Heart left ventricle (tissue), 16 donors: ENCODE data around the gene ZNF569. TPM values are rescaled to one million over a fixed set of nuclear protein-coding genes. Genes with fewer than 3 reads are reported as not detected.

Experiments
- ATAC-seq, 4 donors: fragments of 200-7000 bp; cut with Tn5 transposase; one replicate each; pipeline ENCODE4 v1.9.1; 2020 to 2022; ENCODE audit warnings: moderate library complexity in 4 of 4, mild to moderate bottlenecking in 3 of 4, moderate number of reproducible peaks in 1 of 4
- DNase-seq, 5 donors: peaks; one replicate each; pipeline ENCODE4 v3.0.0-alpha.2; 2020
- H3K27ac ChIP-seq, 12 donors: fragments of 200-600 bp; sonication (generic) in 4 of 12; one replicate each; pipeline versions ENCODE4 v1.5.0 to v1.8.0; 2016 to 2022; ENCODE audit warnings: mild to moderate bottlenecking in 2 of 12
- H3K27me3 ChIP-seq, 9 donors: fragments of 200-600 bp; sonication (generic) in 2 of 9; one replicate each; pipeline versions ENCODE4 v1.5.1 to v1.8.0; 2016 to 2022; ENCODE audit warnings: mild to moderate bottlenecking in 3 of 9
- H3K36me3 ChIP-seq, 9 donors: fragments of 200-600 bp; sonication (generic) in 2 of 9; one replicate each; pipeline versions ENCODE4 v1.5.0 to v1.8.0; 2018 to 2022; ENCODE audit warnings: mild to moderate bottlenecking in 2 of 9
- H3K4me1 ChIP-seq, 12 donors: fragments of 200-600 bp; sonication (generic) in 4 of 12; one replicate each; pipeline versions ENCODE4 v1.5.0 to v1.8.0; 2016 to 2022; ENCODE audit warnings: mild to moderate bottlenecking in 3 of 12
- H3K4me3 ChIP-seq, 12 donors: fragments of 200-600 bp; sonication (generic) in 4 of 12; one replicate each; pipeline versions ENCODE4 v1.5.0 to v1.8.0; 2017 to 2022; ENCODE audit warnings: mild to moderate bottlenecking in 9 of 12, moderate library complexity in 4 of 12
- H3K9me3 ChIP-seq, 12 donors: fragments of 200-600 bp; sonication (generic) in 4 of 12; one replicate each; pipeline versions ENCODE4 v1.5.0 to v1.8.0; 2016 to 2022; ENCODE audit warnings: mild to moderate bottlenecking in 1 of 12
- CTCF ChIP-seq, 12 donors: fragments of 200-600 bp; sonication (generic) in 4 of 12; IDR thresholded peaks; one replicate each; pipeline versions ENCODE4 v1.5.0 to v1.8.0; 2018 to 2022; ENCODE audit warnings: antibody characterized with exemption in 12 of 12, mild to moderate bottlenecking in 5 of 12
- POLR2A ChIP-seq, 2 donors: fragments of 450-650 bp; IDR thresholded peaks; one replicate each; pipeline ENCODE4 v1.6.1; 2017; ENCODE audit warnings: antibody characterized with exemption in 2 of 2, mild to moderate bottlenecking in 2 of 2, moderate library complexity in 2 of 2
- WGBS, 4 donors: extraction: QIAGEN DNeasy Blood & Tissue Kit in 2 of 4; methylation state at CpG; one replicate each; pipeline versions ENCODE4 v1.1.5 to v1.1.7; 2013 to 2018; 5-methylcytosine and 5-hydroxymethylcytosine counted together
- intact Hi-C, 10 donors: fragments of 100-400 bp; cut with DNase I; formaldehyde crosslinking; loops; one replicate each; pipeline versions ENCODE4 v1.11.1 to v1.14.2; 2022
- long read RNA-seq, 3 donors: library from polyadenylated mRNA; unstranded; transcript quantifications; one replicate each; pipeline ENCODE4 v2.0.0, GENCODE V29; 2020 to 2021
- polyA plus RNA-seq, 2 donors: library from polyadenylated mRNA; stranded (reverse); fragments of 200-250 nt; gene quantifications; one replicate each; pipeline ENCODE4 v1.2.3, GENCODE V29; 2013
- total RNA-seq, 9 donors: library from RNA; depleted of rRNA in 2 of 9; stranded (reverse); fragments of >200 nt in 2 of 9; fragmentation: NEBNext Ultra II Directional in 3 of 9; extraction: Animal tissue kit (Norgen Biotek cat#: 25700) in 3 of 9; gene quantifications; one replicate each; pipeline versions ENCODE4 v1.1.0 to v1.2.4, GENCODE V29; 2016 to 2023
- donor health status: ischemic (EF 13 %, LVEDD 7.1; RV severe dilation, severe dysfunction).
- donor health status: healthy with polysubstance abuse.
- donor health status: DM: no; HTN: yes; CAD: no.
- donor health status: DM: no; HTN: no; CAD: no.
- donor health status: ischemic (EF 25% LVEDD 6.9; RV normal size, moderate dysfunction).
- donor health status: ischemic (EF 25% LVEDD 5.7; RV mildly dilated, moderate dysfunction).
- donor health status: healthy.
- donor health status: DM: yes; HTN: yes; CAD: no.
- donor health status: ischemic (EF 35%, LVEDD 5.7; RV mildly dilated, moderate dysfunction).
- donor health status: nonischemic (EF 11% LVEDD 7.7; RV severe dilation, severe dysfunction).
- donor health status: DM: yes; HTN: yes; CAD: no.
- donor health status: PGD.
- donor health status: ischemic (EF 29% LVEDD 5.4; RV normal size, mild dysfunction).
- donor health status: nonischemic (EF 23%, LVEDD 6.1; RV moderate dilation, normal function).

ZNF569 gene
- total RNA-seq = 1 to 10 TPM; 5.4 to 8.0 (median 6.1) TPM
- polyA plus RNA-seq = 1 to 10 TPM; 2.6 to 4.4 TPM
- long read RNA-seq, donor 1, full-length matches to known transcripts = 7 of 11 reads
- long read RNA-seq, donor 1, partial matches to known transcripts = 1 of 11 reads
- long read RNA-seq, donor 1, other reads (novel, unspliced or antisense) = 3 of 11 reads
- long read RNA-seq, donor 2, full-length matches to known transcripts = 5 of 19 reads
- long read RNA-seq, donor 2, partial matches to known transcripts = 2 of 19 reads
- long read RNA-seq, donor 2, other reads (novel, unspliced or antisense) = 12 of 19 reads
- long read RNA-seq, donor 3, full-length matches to known transcripts = 7 of 11 reads
- long read RNA-seq, donor 3, partial matches to known transcripts = 1 of 11 reads
- long read RNA-seq, donor 3, other reads (novel, unspliced or antisense) = 3 of 11 reads

GRCh38 chr19:37466798-37467607 lies at the start of gene ZNF569:
Gene ZNF569, minus strand, starts transcription at chr19:37467444. Its CDS starts 22,523 bp downstream, at chr19:37444921.
- TF ChIP-seq CTCF (IDR thresholded peaks at IDR 0.05) (peak in 1 of 12 donors; percentile 25), POLR2A (IDR thresholded peaks at IDR 0.05) (peak in 1 of 2 donors; percentile 46)
- DNase-seq = peak; percentile 90 to 93 (median 92)
- intact Hi-C loops = loop anchor here in 7 of 10 donors (2.0 to 10.0 kb wide), 15 partner anchors 40 to 550 kb away; partner anchors contain the start of genes ZNF527 (in 5 of the 7), ZNF383 (in 2 of the 7), ZNF793 (in 2 of the 7) and ZFP30 (in 1 of the 7)
- peaks cover 0 to 32% (median 25%) of the 10 kb centered on the region in 12 donors for H3K4me1 ChIP-seq
- H3K27ac ChIP-seq = peak within 1 kb of the TSS; percentile 74 to 99 (median 96)
- WGBS, 4 donors = 0 to 1% (median 0%) methylated on average over 38 to 62 of the region's 62 CpGs
- H3K4me3 ChIP-seq = peak within 1 kb of the TSS; percentile 51 to 95 (median 81)
- no peaks in the 10 kb centered on the region for H3K27me3 ChIP-seq
- H3K36me3 ChIP-seq = peaks cover 0 to 43% (median 27%) of the 10 kb centered on the region in 9 donors
- ATAC-seq = peak; percentile 82 to 88 (median 85)
- H3K9me3 ChIP-seq = peaks cover 0 to 42% (median 0%) of the 10 kb centered on the region in 12 donors

GRCh38 chr19:37513397-37513796 lies 46.2 kb upstream of the ZNF569 start:
- intact Hi-C loops = loop anchor here in 1 of 10 donors (5.0 kb wide), 1 partner anchor 41 kb away; no protein-coding TSS in a partner anchor
- no peak overlapping the region for H3K27ac ChIP-seq
- no peak for TF ChIP-seq CTCF (IDR thresholded peaks at IDR 0.05)
- TF ChIP-seq POLR2A (IDR thresholded peaks at IDR 0.05) = no peak
- H3K4me3 ChIP-seq = no peak overlapping the region
- DNase-seq = no peak
- no peaks in the 10 kb centered on the region for H3K4me1 ChIP-seq
- no peaks in the 10 kb centered on the region for H3K27me3 ChIP-seq
- WGBS, 4 donors = 44 to 59% (median 52%) methylated on average over 2 of the region's 2 CpGs
- ATAC-seq = no peak
- peaks cover 0 to 76% (median 36%) of the 10 kb centered on the region in 9 donors for H3K36me3 ChIP-seq
- H3K9me3 ChIP-seq = peaks cover 0 to 71% (median 0%) of the 10 kb centered on the region in 12 donors

GRCh38 chr19:37511821-37512220 lies 44.6 kb upstream of the ZNF569 start:
- no peak for DNase-seq
- H3K36me3 ChIP-seq = peaks cover 0 to 65% (median 36%) of the 10 kb centered on the region in 9 donors
- H3K9me3 ChIP-seq = peaks cover 0 to 56% (median 0%) of the 10 kb centered on the region in 12 donors
- H3K27ac ChIP-seq = no peak overlapping the region
- H3K4me3 ChIP-seq = no peak overlapping the region
- TF ChIP-seq CTCF (IDR thresholded peaks at IDR 0.05) (no peak), POLR2A (IDR thresholded peaks at IDR 0.05) (no peak)
- H3K27me3 ChIP-seq = no peaks in the 10 kb centered on the region
- intact Hi-C loops = loop anchor here in 1 of 10 donors (5.0 kb wide), 1 partner anchor 40 kb away; no protein-coding TSS in a partner anchor
- ATAC-seq = no peak
- 92 to 96% (median 94%) methylated on average over 3 of the region's 3 CpGs for whole genome bisulfite sequencing, 4 donors
- H3K4me1 ChIP-seq = peaks cover 0 to 11% (median 0%) of the 10 kb centered on the region in 12 donors
